ENCODE data around the gene YES1.
A peak's percentile ranks its signal among the peaks of the same experiment; 100 is the strongest.
"Not testable (repeated sequence)": the region's sequence is repeated elsewhere in the genome, so short reads cannot be mapped to it uniquely, and the experiment has no call there.

YES1 gene

GRCh38 chr18:730692-731091, 81.3 kb downstream of the YES1 start:
- no peak for TF ChIP-seq CTCF (IDR thresholded peaks at IDR 0.05; ENCODE audit: insufficient read depth, low read depth, low read length, missing control alignments)
- no peak for DNase-seq (ENCODE audit: low read depth)

GRCh38 chr18:730120-730519, 81.9 kb downstream of the YES1 start:
- not testable (repeated sequence) for H3K4me3 ChIP-seq (ENCODE audit: low read length)

More at GRCh38 chr18:730692-731091, 81.3 kb downstream of the YES1 start:
- H3K4me3 ChIP-seq (ENCODE audit: low read length), result no peak overlapping the region

GRCh38 chr18:725646-726045, 86.4 kb downstream of the YES1 start:
- no peak for TF ChIP-seq CTCF (IDR thresholded peaks at IDR 0.05; ENCODE audit: insufficient read depth, low read depth, low read length, missing control alignments)
- no peak for DNase-seq (ENCODE audit: low read depth)
- H3K4me3 ChIP-seq (ENCODE audit: low read length), result no peak overlapping the region

More at GRCh38 chr18:730120-730519, 81.9 kb downstream of the YES1 start:
- not testable (repeated sequence) for DNase-seq (ENCODE audit: low read depth)

GRCh38 chr18:723541-724080, 88.4 kb downstream of the YES1 start:
- no peak for TF ChIP-seq CTCF (IDR thresholded peaks at IDR 0.05; ENCODE audit: insufficient read depth, low read depth, low read length, missing control alignments)
- no peak for DNase-seq (ENCODE audit: low read depth)
- no peak overlapping the region for H3K4me3 ChIP-seq (ENCODE audit: low read length)

GRCh38 chr18:717003-717402, 95.0 kb downstream of the YES1 start:
- no peak overlapping the region for H3K4me3 ChIP-seq (ENCODE audit: low read length)
- DNase-seq (ENCODE audit: low read depth), result no peak
- no peak for TF ChIP-seq CTCF (IDR thresholded peaks at IDR 0.05; ENCODE audit: insufficient read depth, low read depth, low read length, missing control alignments)

- no peak for TF ChIP-seq CTCF (IDR thresholded peaks at IDR 0.05; ENCODE audit: insufficient read depth, low read depth, low read length, missing control alignments)
- peak; percentile 75 for DNase-seq (ENCODE audit: low read depth)
- H3K4me3 ChIP-seq (ENCODE audit: low read length), result no peak overlapping the region
Observed at GRCh38 chr18:715626-716025, 96.4 kb downstream of the YES1 start.

GRCh38 chr18:713135-713490, 98.9 kb downstream of the YES1 start:
- DNase-seq (ENCODE audit: low read depth), result no peak
- H3K4me3 ChIP-seq (ENCODE audit: low read length), result peak overlapping the region; percentile 62
- TF ChIP-seq CTCF (IDR thresholded peaks at IDR 0.05; ENCODE audit: insufficient read depth, low read depth, low read length, missing control alignments), result no peak

Data from epithelial cell of esophagus (primary cell).